GM20000 (cell line): ENCODE results near the gene CCT2.

Experiments used
- DNase-seq: peaks from one replicate; pipeline ENCODE4 v3.0.0; 2012; ENCODE audit warnings: low spot score
- TF ChIP-seq, protein P1 (sequence below): IDR thresholded peaks from 2 replicates; pipeline ENCODE4 v1.5.1; 2012; ENCODE audit warnings: mild to moderate bottlenecking, control low read depth; ENCODE audit errors: extremely low read depth, missing control alignments

Gene CCT2

DNA sequence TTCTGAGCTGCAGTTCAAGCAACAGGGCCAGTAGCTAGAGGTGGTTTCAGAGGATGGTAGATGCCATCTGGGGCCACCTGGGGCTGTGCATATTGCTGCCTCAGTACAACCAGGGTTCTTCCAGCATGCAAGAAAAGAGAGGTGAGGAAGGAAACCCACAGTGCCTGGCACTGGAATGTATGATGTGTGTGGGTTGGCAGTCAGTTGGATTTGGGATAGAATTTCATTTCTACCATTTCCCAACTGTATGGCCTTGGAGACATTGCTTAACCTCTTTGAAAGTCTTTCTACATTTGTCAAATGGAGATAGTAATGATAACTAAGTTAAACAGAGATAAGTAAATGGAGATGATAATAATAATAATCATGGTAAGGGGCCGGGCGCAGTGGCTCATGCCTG lies 35.7 kb downstream of the CCT2 start:
- DNase-seq, result no peak
- TF ChIP-seq, protein P1, sequence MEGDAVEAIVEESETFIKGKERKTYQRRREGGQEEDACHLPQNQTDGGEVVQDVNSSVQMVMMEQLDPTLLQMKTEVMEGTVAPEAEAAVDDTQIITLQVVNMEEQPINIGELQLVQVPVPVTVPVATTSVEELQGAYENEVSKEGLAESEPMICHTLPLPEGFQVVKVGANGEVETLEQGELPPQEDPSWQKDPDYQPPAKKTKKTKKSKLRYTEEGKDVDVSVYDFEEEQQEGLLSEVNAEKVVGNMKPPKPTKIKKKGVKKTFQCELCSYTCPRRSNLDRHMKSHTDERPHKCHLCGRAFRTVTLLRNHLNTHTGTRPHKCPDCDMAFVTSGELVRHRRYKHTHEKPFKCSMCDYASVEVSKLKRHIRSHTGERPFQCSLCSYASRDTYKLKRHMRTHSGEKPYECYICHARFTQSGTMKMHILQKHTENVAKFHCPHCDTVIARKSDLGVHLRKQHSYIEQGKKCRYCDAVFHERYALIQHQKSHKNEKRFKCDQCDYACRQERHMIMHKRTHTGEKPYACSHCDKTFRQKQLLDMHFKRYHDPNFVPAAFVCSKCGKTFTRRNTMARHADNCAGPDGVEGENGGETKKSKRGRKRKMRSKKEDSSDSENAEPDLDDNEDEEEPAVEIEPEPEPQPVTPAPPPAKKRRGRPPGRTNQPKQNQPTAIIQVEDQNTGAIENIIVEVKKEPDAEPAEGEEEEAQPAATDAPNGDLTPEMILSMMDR, result no peak

GRCh38 chr12:69621551-69621950 lies 36.3 kb downstream of the CCT2 start:
- DNase-seq, result no peak
- TF ChIP-seq, protein P1, result no peak

GRCh38 chr12:69623970-69624369 lies 38.7 kb downstream of the CCT2 start:
- TF ChIP-seq, protein P1, result no peak
- DNase-seq, result no peak

GRCh38 chr12:69627501-69627900 lies 42.2 kb downstream of the CCT2 start:
- DNase-seq, result no peak
- TF ChIP-seq, protein P1, result no peak

DNA sequence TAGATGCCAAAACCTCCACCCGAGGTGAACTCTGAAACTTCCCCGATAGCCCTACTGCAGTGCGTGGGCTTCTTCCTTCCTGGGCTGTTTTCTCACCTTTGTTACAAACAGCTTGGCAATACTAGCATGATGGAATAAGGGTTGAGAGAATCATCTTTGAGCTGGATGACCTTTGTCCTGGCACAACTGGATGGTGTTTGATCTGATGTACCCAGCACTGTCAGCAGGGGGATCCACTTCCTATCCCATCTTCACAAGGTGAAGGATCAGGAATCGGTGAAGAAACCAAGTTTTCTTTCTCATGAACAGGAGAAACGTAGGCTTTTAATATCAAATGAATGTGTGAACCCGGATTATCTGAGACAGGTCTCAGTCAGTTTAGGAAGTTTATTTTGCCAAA lies 44.9 kb downstream of the CCT2 start:
- TF ChIP-seq, protein P1, result no peak
- no peak for DNase-seq

DNA sequence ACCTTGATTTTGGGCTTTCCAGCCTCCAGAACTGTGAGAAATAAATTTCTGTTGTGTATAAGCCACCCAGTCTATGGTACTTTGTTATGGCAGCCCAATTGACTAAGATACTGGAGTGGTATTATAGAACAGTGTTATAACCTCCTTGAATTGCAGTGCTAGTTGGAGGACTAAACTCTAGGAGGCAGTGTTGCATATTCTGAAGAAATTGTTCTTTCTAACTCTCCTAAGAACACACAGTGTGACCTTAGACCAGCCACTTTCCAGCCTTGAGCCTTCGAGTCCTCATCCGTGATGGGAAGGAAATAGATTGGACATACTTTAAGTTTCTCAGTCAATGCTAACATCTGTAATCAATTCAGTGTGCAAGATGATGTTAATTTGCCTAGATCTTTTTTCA lies 47.8 kb downstream of the CCT2 start:
- TF ChIP-seq, protein P1, result peak; percentile 43
- no peak for DNase-seq

- peak; percentile 73 for DNase-seq
- TF ChIP-seq, protein P1, result peak; percentile 71
These were observed 54.2 kb downstream of the CCT2 start for GRCh38 chr12:69639400-69640016.
